Mucosa of descending colon (tissue), 3 donors: Measurements from ENCODE around the gene STXBP6. TPM values are rescaled to one million over a fixed set of nuclear protein-coding genes. Genes with fewer than 3 reads are reported as not detected.

Experiments
- ATAC-seq: fragments of 200-7000 bp; cut with Tn5 transposase; one replicate; pipeline ENCODE4 v1.9.1; 2020; ENCODE audit warnings: mild to moderate bottlenecking, moderate library complexity
- DNase-seq, 3 donors: peaks; one replicate each; pipeline ENCODE4 v3.0.0-alpha.2; 2020
- H3K36me3 ChIP-seq: fragments of 200-600 bp; one replicate; pipeline ENCODE4 v1.8.0; 2021; ENCODE audit warnings: low read depth, mild to moderate bottlenecking
- H3K4me1 ChIP-seq: fragments of 200-600 bp; one replicate; pipeline ENCODE4 v1.8.0; 2021; ENCODE audit warnings: low read depth, mild to moderate bottlenecking
- H3K4me3 ChIP-seq: fragments of 200-600 bp; one replicate; pipeline ENCODE4 v1.8.0; 2021; ENCODE audit warnings: mild to moderate bottlenecking
- H3K9me3 ChIP-seq: fragments of 200-600 bp; one replicate; pipeline ENCODE4 v1.8.0; 2021; ENCODE audit warnings: mild to moderate bottlenecking
- CTCF ChIP-seq: fragments of 200-600 bp; IDR thresholded peaks from one replicate; pipeline ENCODE4 v1.8.0; 2022; ENCODE audit warnings: antibody characterized with exemption, mild to moderate bottlenecking
- intact Hi-C, 2 donors: fragments of 100-400 bp; cut with DNase I in 1 of 2; cut with micrococcal nuclease in 1 of 2; formaldehyde crosslinking; loops; one replicate each; pipeline versions ENCODE4 v1.11.0 to v1.11.1; 2022; cut with DNase I, micrococcal nuclease
- total RNA-seq, 3 donors: library from RNA; stranded (reverse); fragmentation: NEBNext Ultra II Directional in 2 of 3; extraction: Animal tissue kit (Norgen Biotek cat#: 25700) in 2 of 3; gene quantifications; one replicate each; pipeline versions ENCODE4 v1.2.1 to v1.2.4, GENCODE V29; 2021 to 2023
- donor health status: DM: no; HTN: no; CAD: no; lungs with moderate emphysema.
- donor health status: DM: no; HTN: no; CAD: no.
- donor health status: DM: no; HTN: yes; CAD: no.

Gene STXBP6
- total RNA-seq, 3 donors from 2014 or later = 10.9 to 25.9 (median 19.8) TPM

GRCh38 chr14:24794644-24795305 is 255.2 kb downstream of the STXBP6 start:
- intact Hi-C loops = no loop called here
- Histone ChIP-seq H3K36me3 (no peaks in the 10 kb centered on the region), H3K4me3 (no peak overlapping the region), H3K9me3 (no peaks in the 10 kb centered on the region), H3K4me1 (no peaks in the 10 kb centered on the region)
- ATAC-seq (no peak), DNase-seq (no peak)
- TF ChIP-seq CTCF = no peak

- TF ChIP-seq CTCF = no peak
- H3K4me3 ChIP-seq = no peak overlapping the region
- H3K36me3 ChIP-seq = no peaks in the 10 kb centered on the region
- ATAC-seq (no peak), DNase-seq (no peak)
- H3K9me3 ChIP-seq = no peaks in the 10 kb centered on the region
- H3K4me1 ChIP-seq = no peaks in the 10 kb centered on the region
- intact Hi-C loops = no loop called here
Observed at GRCh38 chr14:24790196-24790595, 259.8 kb downstream of the STXBP6 start.

GRCh38 chr14:24789378-24789884 is 260.5 kb downstream of the STXBP6 start:
- DNase-seq (no peak), ATAC-seq (no peak)
- intact Hi-C loops = no loop called here
- Histone ChIP-seq H3K9me3 (no peaks in the 10 kb centered on the region), H3K4me3 (no peak overlapping the region), H3K4me1 (no peaks in the 10 kb centered on the region), H3K36me3 (no peaks in the 10 kb centered on the region)
- no peak for TF ChIP-seq CTCF

- intact Hi-C loops = no loop called here
- Histone ChIP-seq H3K36me3 (no peaks in the 10 kb centered on the region), H3K4me3 (no peak overlapping the region), H3K4me1 (no peaks in the 10 kb centered on the region), H3K9me3 (no peaks in the 10 kb centered on the region)
- DNase-seq = no peak
- ATAC-seq = no peak
- no peak for TF ChIP-seq CTCF
Observed at GRCh38 chr14:24785698-24786097, 264.2 kb downstream of the STXBP6 start.

- H3K4me1 ChIP-seq = no peaks in the 10 kb centered on the region
Observed at GRCh38 chr14:24784981-24785380, 265.0 kb downstream of the STXBP6 start.

More at GRCh38 chr14:24784981-24785380, 265.0 kb downstream of the STXBP6 start:
- TF ChIP-seq CTCF = no peak
- H3K36me3 ChIP-seq = no peaks in the 10 kb centered on the region
- no peak overlapping the region for H3K4me3 ChIP-seq
- H3K9me3 ChIP-seq = no peaks in the 10 kb centered on the region
- ATAC-seq (no peak), DNase-seq (no peak)
- intact Hi-C loops = no loop called here
